ENCODE results near the gene KIAA1217. TPM values are rescaled to one million over a fixed set of nuclear protein-coding genes. Genes with fewer than 3 reads are reported as not detected.

KIAA1217 gene
- total and polyA plus RNA-seq, 2 of the 4 experiments (the other 2 are of a cell fraction): 3.4 to 4.4 TPM

- H3K4ac ChIP-seq (ENCODE audit: low read depth, low read length): no peak overlapping the region
- ATAC-seq (ENCODE audit: low read depth): no peak
- dilution Hi-C loops (cut with HindIII; ENCODE audit: low sequenced_read_pairs, unreplicated experiment): no loop called here
Measured at GRCh38 chr10:24382596-24382978, 173.6 kb downstream of the KIAA1217 start.

More at GRCh38 chr10:24382596-24382978, 173.6 kb downstream of the KIAA1217 start:
- Histone ChIP-seq H3K27ac (ENCODE audit: insufficient read depth, low read length) (no peak overlapping the region), H3K27me3 (ENCODE audit: control insufficient read depth, insufficient read depth, low read length) (0 out of 2 replicates have a peak, but pooled peaks cover 2% of the 10 kb centered on the region), H2AFZ (replicated peaks; ENCODE audit: low read length, poor library complexity) (no peak overlapping the region), H2BK5ac (ENCODE audit: low read depth, low read length, poor library complexity, severe bottlenecking) (no peak overlapping the region), H3K79me1 (ENCODE audit: low read depth in 1 of 2, low read length in 2 of 2) (no peaks in the 10 kb centered on the region), H3K9me3 (ENCODE audit: control insufficient read depth, insufficient read depth, low read length) (no peaks in the 10 kb centered on the region), H2BK20ac (ENCODE audit: low read depth, low read length) (no peak overlapping the region), H3K18ac (ENCODE audit: low read depth, low read length) (no peak overlapping the region), H4K20me1 (ENCODE audit: insufficient read depth, low read length) (no peaks in the 10 kb centered on the region), H2BK15ac (ENCODE audit: low read depth, low read length) (no peak overlapping the region; the same call in 2 of the 3 replicates), H3K9me1 (ENCODE audit: insufficient read depth, low read length) (peaks cover 2% of the 10 kb centered on the region; the same call in 1 of the 2 replicates), H3K9ac (ENCODE audit: low read depth, low read length) (no peak overlapping the region), H3K14ac (replicated peaks; ENCODE audit: low read depth, low read length) (no peak overlapping the region), H3K56ac (ENCODE audit: extremely low read depth, insufficient read depth, low read length) (no peak overlapping the region), H3K4me1 (ENCODE audit: control insufficient read depth, insufficient read depth, low read length) (peaks cover 7% of the 10 kb centered on the region), H4K5ac (ENCODE audit: low read depth, low read length) (no peak overlapping the region), H3K4me2 (ENCODE audit: low read depth, low read length) (no peak overlapping the region), H3K36me3 (ENCODE audit: control insufficient read depth, insufficient read depth, low read length) (no peaks in the 10 kb centered on the region), H2AK9ac (replicated peaks; ENCODE audit: low read depth, low read length, poor library complexity) (no peak overlapping the region), H2AK5ac (ENCODE audit: low read depth, low read length) (no peak overlapping the region), H4K91ac (ENCODE audit: insufficient read depth, low read depth, low read length) (no peak overlapping the region), H3K23ac (ENCODE audit: low read depth, low read length) (no peak overlapping the region), H4K8ac (ENCODE audit: low read depth in 2 of 2, low read length in 2 of 2) (no peak overlapping the region), H3K4me3 (ENCODE audit: insufficient read depth, low read depth, low read length) (no peak overlapping the region), H2BK120ac (ENCODE audit: low read depth, low read length) (no peak overlapping the region)
- intact Hi-C loops (cut with micrococcal nuclease) (no loop called here), in situ Hi-C loops (cut with MboI; ENCODE audit: low sequenced_read_pairs) (no loop called here)
- TF ChIP-seq POLR2A (IDR thresholded peaks at IDR 0.05; ENCODE audit: low read depth, low read length): no peak
- TF ChIP-seq ELK1 (IDR thresholded peaks at IDR 0.05; ENCODE audit: borderline replicate concordance, low read depth, low read length): no peak
- no peak for TF ChIP-seq RFX5 (IDR thresholded peaks at IDR 0.05; ENCODE audit: low read depth, low read length)
- TF ChIP-seq NFE2L2 (IDR thresholded peaks at IDR 0.05; ENCODE audit: low read depth, low read length): no peak
- no peak for TF ChIP-seq RAD21 (IDR thresholded peaks at IDR 0.05; ENCODE audit: low read length)
- no peak for TF ChIP-seq CTCF (conservative IDR thresholded peaks at IDR 0.05; ENCODE audit: low read depth, low read length)
- no peak for TF ChIP-seq RCOR1 (IDR thresholded peaks at IDR 0.05; ENCODE audit: insufficient replicate concordance, low read length)
- no peak for TF ChIP-seq CEBPB (IDR thresholded peaks at IDR 0.05; ENCODE audit: low read depth, low read length)
- no peak for TF ChIP-seq USF2 (IDR thresholded peaks at IDR 0.05; ENCODE audit: low read depth, low read length)
- CTCF ChIA-PET: interaction anchor here (0.9 kb wide), 1 partner anchor 134 kb away, joined by 3 read pairs; no protein-coding TSS in a partner anchor
- no peak for DNase-seq
- no TSS peak for BruUV-seq (replicated peaks)
- POLR2A ChIA-PET (ENCODE audit: unreplicated experiment): no interaction called here
- WGBS, 2 experiments (ENCODE audit: extremely low coverage in 2 of 2, insufficient read length in 1 of 2): no CpG with 5 or more reads among the region's 3 CpGs
